GM12878 (cell line): Measurements from ENCODE around the gene TM7SF2. TPM values are rescaled to one million over a fixed set of nuclear protein-coding genes. Genes with fewer than 3 reads are reported as not detected.

Experiments
- CEBPB ChIP-seq, 2 experiments: fragments of 150-350 bp in 1 of 2; IDR thresholded peaks; 2 replicates each; pipeline ENCODE4 v1.6.1; 2012 to 2014; ENCODE audit warnings: low read depth in 2 of 2, low read length in 2 of 2, borderline replicate concordance in 1 of 2, inconsistent platforms in 1 of 2
- E4F1 ChIP-seq: fragments of 450-650 bp; IDR thresholded peaks from 2 replicates; pipeline ENCODE4 v1.6.1; 2018; ENCODE audit warnings: borderline replicate concordance, mild to moderate bottlenecking; ENCODE audit not compliant: partially characterized antibody
- JUND ChIP-seq: IDR thresholded peaks from 2 replicates; pipeline ENCODE4 v1.6.1; 2012; ENCODE audit warnings: low read depth, mild to moderate bottlenecking, low read length, improper control_type of control experiment, moderate library complexity
- MLLT1 ChIP-seq: fragments of 450-650 bp; IDR thresholded peaks from 2 replicates; pipeline ENCODE4 v1.6.1; 2016; ENCODE audit warnings: mild to moderate bottlenecking
- MTA2 ChIP-seq: fragments of 450-650 bp; IDR thresholded peaks from 2 replicates; pipeline ENCODE4 v1.6.1; 2016; ENCODE audit warnings: low read depth, mild to moderate bottlenecking, moderate library complexity
- MTA3 ChIP-seq: IDR thresholded peaks from 2 replicates; pipeline ENCODE4 v1.6.1; 2012; ENCODE audit warnings: low read length, inconsistent platforms, borderline replicate concordance
- PBX3 ChIP-seq: IDR thresholded peaks from 2 replicates; pipeline ENCODE4 v1.6.1; 2011; ENCODE audit warnings: mild to moderate bottlenecking, low read depth, low read length, moderate library complexity; ENCODE audit not compliant: insufficient replicate concordance
- PML ChIP-seq: IDR thresholded peaks from 2 replicates; pipeline ENCODE4 v1.6.1; 2012; ENCODE audit warnings: low read length, inconsistent platforms
- RB1 ChIP-seq: fragments of 450-650 bp; formaldehyde crosslinking; IDR thresholded peaks from 2 replicates; pipeline ENCODE4 v1.6.1; 2017; ENCODE audit warnings: mild to moderate bottlenecking, borderline replicate concordance
- SIX5 ChIP-seq: IDR thresholded peaks from 2 replicates; pipeline ENCODE4 v1.6.1; 2011; ENCODE audit warnings: mild to moderate bottlenecking, low read depth, low read length, moderate library complexity; ENCODE audit not compliant: severe bottlenecking
- SMARCA5 ChIP-seq: fragments of 450-650 bp; IDR thresholded peaks from 2 replicates; pipeline ENCODE4 v1.6.1; 2017; ENCODE audit warnings: mild to moderate bottlenecking
- STAT3 ChIP-seq: IDR thresholded peaks from 2 replicates; pipeline ENCODE4 v1.6.1; 2011; ENCODE audit warnings: low read depth, low read length, improper control_type of control experiment
- TCF12 ChIP-seq: IDR thresholded peaks from 2 replicates; pipeline ENCODE4 v1.6.1; 2011; ENCODE audit warnings: low read depth, mild to moderate bottlenecking, low read length
- ZNF217 ChIP-seq: fragments of 450-650 bp; IDR thresholded peaks from 2 replicates; pipeline ENCODE4 v1.6.1; 2017; ENCODE audit warnings: antibody characterized with exemption, mild to moderate bottlenecking
- ZNF622 ChIP-seq: fragments of 450-650 bp; IDR thresholded peaks from 2 replicates; pipeline ENCODE4 v1.6.1; 2017; ENCODE audit warnings: mild to moderate bottlenecking, inconsistent platforms
- polyA plus RNA-seq, 11 experiments: library from polyadenylated mRNA; depleted of rRNA in 4 of 11; unstranded in 6 of 11; stranded (reverse) in 5 of 11; fragments of >200 nt; fragmentation: Nextera tagmentation in 4 of 11; fragmentation: Illumina TruSeq in 1 of 11; extraction: Ambion mirVana in 4 of 11; extraction: Trizol in 1 of 11; gene quantifications; 1 replicate in 1 of 11; 2 replicates in 10 of 11; pipeline versions ENCODE4 v1.2.1 to v1.2.3, GENCODE V29; 2011 to 2016; ENCODE audit warnings: inconsistent platforms in 2 of 11, missing spikeins in 2 of 11, low read depth in 1 of 11
- total RNA-seq, 4 experiments: library from RNA; depleted of rRNA in 3 of 4; stranded (reverse); fragments of >200 nt in 3 of 4; fragmentation: Illumina TruSeq in 1 of 4; extraction: Trizol in 1 of 4; gene quantifications; 2 replicates each; pipeline versions ENCODE4 v1.2.1 to v1.2.3, GENCODE V29; 2013 to 2021
- TF ChIP-seq, protein P1 (sequence below): fragments of 450-650 bp; IDR thresholded peaks from 2 replicates; pipeline ENCODE4 v1.6.1; 2018; ENCODE audit warnings: mild to moderate bottlenecking, low read depth, moderate library complexity; ENCODE audit not compliant: partially characterized antibody
- TF ChIP-seq, protein P2 (sequence below): fragments of 450-650 bp; IDR thresholded peaks from 2 replicates; pipeline ENCODE4 v1.6.1; 2017; ENCODE audit warnings: mild to moderate bottlenecking, moderate library complexity

TM7SF2 gene
- total and polyA plus RNA-seq, 10 of the 15 experiments (the other 5 are each of a cell fraction or from before 2014, with no cell fraction given) = 0.52 to 57.7 (median 20.7) TPM

GRCh38 chr11:65134952-65135632, 23.4 kb downstream of the TM7SF2 start (continued):
- no peak for TF ChIP-seq MTA3
- TF ChIP-seq, protein P1, sequence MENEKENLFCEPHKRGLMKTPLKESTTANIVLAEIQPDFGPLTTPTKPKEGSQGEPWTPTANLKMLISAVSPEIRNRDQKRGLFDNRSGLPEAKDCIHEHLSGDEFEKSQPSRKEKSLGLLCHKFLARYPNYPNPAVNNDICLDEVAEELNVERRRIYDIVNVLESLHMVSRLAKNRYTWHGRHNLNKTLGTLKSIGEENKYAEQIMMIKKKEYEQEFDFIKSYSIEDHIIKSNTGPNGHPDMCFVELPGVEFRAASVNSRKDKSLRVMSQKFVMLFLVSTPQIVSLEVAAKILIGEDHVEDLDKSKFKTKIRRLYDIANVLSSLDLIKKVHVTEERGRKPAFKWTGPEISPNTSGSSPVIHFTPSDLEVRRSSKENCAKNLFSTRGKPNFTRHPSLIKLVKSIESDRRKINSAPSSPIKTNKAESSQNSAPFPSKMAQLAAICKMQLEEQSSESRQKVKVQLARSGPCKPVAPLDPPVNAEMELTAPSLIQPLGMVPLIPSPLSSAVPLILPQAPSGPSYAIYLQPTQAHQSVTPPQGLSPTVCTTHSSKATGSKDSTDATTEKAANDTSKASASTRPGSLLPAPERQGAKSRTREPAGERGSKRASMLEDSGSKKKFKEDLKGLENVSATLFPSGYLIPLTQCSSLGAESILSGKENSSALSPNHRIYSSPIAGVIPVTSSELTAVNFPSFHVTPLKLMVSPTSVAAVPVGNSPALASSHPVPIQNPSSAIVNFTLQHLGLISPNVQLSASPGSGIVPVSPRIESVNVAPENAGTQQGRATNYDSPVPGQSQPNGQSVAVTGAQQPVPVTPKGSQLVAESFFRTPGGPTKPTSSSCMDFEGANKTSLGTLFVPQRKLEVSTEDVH = peak; percentile 13
- TF ChIP-seq TCF12 = no peak
- no peak for TF ChIP-seq E4F1
- TF ChIP-seq JUND = no peak
- TF ChIP-seq ZNF622 = no peak
- TF ChIP-seq ZNF217 = no peak
- no peak for TF ChIP-seq STAT3
- no peak for TF ChIP-seq RB1
- no peak for TF ChIP-seq MTA2
- no peak for TF ChIP-seq PML
- no peak for TF ChIP-seq PBX3
- TF ChIP-seq MLLT1 = 0 out of 2 replicates have a peak, but pooled peaks have one; percentile 54
- TF ChIP-seq, protein P2, sequence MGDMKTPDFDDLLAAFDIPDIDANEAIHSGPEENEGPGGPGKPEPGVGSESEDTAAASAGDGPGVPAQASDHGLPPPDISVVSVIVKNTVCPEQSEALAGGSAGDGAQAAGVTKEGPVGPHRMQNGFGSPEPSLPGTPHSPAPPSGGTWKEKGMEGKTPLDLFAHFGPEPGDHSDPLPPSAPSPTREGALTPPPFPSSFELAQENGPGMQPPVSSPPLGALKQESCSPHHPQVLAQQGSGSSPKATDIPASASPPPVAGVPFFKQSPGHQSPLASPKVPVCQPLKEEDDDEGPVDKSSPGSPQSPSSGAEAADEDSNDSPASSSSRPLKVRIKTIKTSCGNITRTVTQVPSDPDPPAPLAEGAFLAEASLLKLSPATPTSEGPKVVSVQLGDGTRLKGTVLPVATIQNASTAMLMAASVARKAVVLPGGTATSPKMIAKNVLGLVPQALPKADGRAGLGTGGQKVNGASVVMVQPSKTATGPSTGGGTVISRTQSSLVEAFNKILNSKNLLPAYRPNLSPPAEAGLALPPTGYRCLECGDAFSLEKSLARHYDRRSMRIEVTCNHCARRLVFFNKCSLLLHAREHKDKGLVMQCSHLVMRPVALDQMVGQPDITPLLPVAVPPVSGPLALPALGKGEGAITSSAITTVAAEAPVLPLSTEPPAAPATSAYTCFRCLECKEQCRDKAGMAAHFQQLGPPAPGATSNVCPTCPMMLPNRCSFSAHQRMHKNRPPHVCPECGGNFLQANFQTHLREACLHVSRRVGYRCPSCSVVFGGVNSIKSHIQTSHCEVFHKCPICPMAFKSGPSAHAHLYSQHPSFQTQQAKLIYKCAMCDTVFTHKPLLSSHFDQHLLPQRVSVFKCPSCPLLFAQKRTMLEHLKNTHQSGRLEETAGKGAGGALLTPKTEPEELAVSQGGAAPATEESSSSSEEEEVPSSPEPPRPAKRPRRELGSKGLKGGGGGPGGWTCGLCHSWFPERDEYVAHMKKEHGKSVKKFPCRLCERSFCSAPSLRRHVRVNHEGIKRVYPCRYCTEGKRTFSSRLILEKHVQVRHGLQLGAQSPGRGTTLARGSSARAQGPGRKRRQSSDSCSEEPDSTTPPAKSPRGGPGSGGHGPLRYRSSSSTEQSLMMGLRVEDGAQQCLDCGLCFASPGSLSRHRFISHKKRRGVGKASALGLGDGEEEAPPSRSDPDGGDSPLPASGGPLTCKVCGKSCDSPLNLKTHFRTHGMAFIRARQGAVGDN = no peak; the same call in 1 of the 2 replicates
- TF ChIP-seq SMARCA5 = no peak
- no peak for TF ChIP-seq CEBPB (IDR thresholded peaks at IDR 0.05; ENCODE audit: borderline replicate concordance in 1 of 2, low read depth in 2 of 2, low read length in 2 of 2)
- TF ChIP-seq SIX5 = peak; percentile 34
